Measurements from ENCODE around the gene DYNLRB1. TPM values are rescaled to one million over a fixed set of nuclear protein-coding genes. Genes with fewer than 3 reads are reported as not detected.
A peak's percentile ranks its signal among the peaks of the same experiment; 100 is the strongest.

The DYNLRB1 gene
- polyA plus RNA-seq, 3 donors = 139 to 166 (median 148) TPM

GRCh38 chr20:34573541-34574300, 57.5 kb downstream of the DYNLRB1 start:
- H3K4me2 ChIP-seq (replicated peaks; ENCODE audit: extremely low read depth, low read length, poor library complexity, severe bottlenecking) = no peak overlapping the region
- H3K27ac ChIP-seq (ENCODE audit: low read depth in 1 of 2, low read length in 2 of 2) = no peak overlapping the region
- 100% methylated on average over 3 of the region's 7 CpGs for WGBS (ENCODE audit: insufficient coverage)
- peaks cover 9 to 21% of the 10 kb centered on the region in 2 donors for H3K36me3 ChIP-seq (replicated peaks in 1 of 2; ENCODE audit: control insufficient read depth in 1 of 2, insufficient read depth in 2 of 2, low read length in 2 of 2)
- DNase-seq = no peak
- no peaks in the 10 kb centered on the region for H3K9me3 ChIP-seq (replicated peaks in 1 of 2; ENCODE audit: control insufficient read depth in 1 of 2, insufficient read depth in 1 of 2, low read length in 2 of 2)
- intact Hi-C loops (cut with micrococcal nuclease) = no loop called here
- H2AFZ ChIP-seq (ENCODE audit: insufficient read depth, low read depth, low read length, poor library complexity, severe bottlenecking) = no peak overlapping the region
- H4K20me1 ChIP-seq (ENCODE audit: insufficient read depth, low read length) = no peaks in the 10 kb centered on the region
- no peaks in the 10 kb centered on the region for H3K27me3 ChIP-seq (ENCODE audit: control insufficient read depth in 2 of 2, insufficient read depth in 2 of 2, low read length in 2 of 2)
- Mint-ChIP-seq H3K4me1 (peaks cover 19% of the 10 kb centered on the region), H3K27ac (no peak overlapping the region), H3K36me3 (peaks cover 24 to 27% of the 10 kb centered on the region in 2 donors), H3K27me3 (ENCODE audit: low read depth in 3 of 3) (no peaks in the 10 kb centered on the region), H3K9me3 (no peaks in the 10 kb centered on the region), H3K4me3 (no peak overlapping the region)
- no peaks in the 10 kb centered on the region for H3K79me2 ChIP-seq (ENCODE audit: insufficient read depth, low read length)
- TF ChIP-seq CTCF (IDR thresholded peaks at IDR 0.05) = no peak
- H3K9ac ChIP-seq (ENCODE audit: insufficient read depth, low read length, poor library complexity, severe bottlenecking) = no peak overlapping the region
- peaks cover 10 to 12% of the 10 kb centered on the region in 2 donors for H3K4me1 ChIP-seq (ENCODE audit: control insufficient read depth in 1 of 2, insufficient read depth in 2 of 2, low read length in 2 of 2)
- no peak overlapping the region for H3K4me3 ChIP-seq (replicated peaks in 1 of 3; ENCODE audit: low read depth in 2 of 3, low read length in 3 of 3)

GRCh38 chr20:34574426-34574825, 58.2 kb downstream of the DYNLRB1 start:
- 95% methylated on average over 4 of the region's 5 CpGs for WGBS (ENCODE audit: insufficient coverage)

More at GRCh38 chr20:34574426-34574825, 58.2 kb downstream of the DYNLRB1 start:
- Mint-ChIP-seq H3K27ac (peak overlapping the region in 2 of 7 donors; percentile 15 to 26), H3K27me3 (ENCODE audit: low read depth in 3 of 3) (no peaks in the 10 kb centered on the region), H3K36me3 (peaks cover 24 to 26% of the 10 kb centered on the region in 2 donors), H3K4me1 (peaks cover 19% of the 10 kb centered on the region), H3K4me3 (no peak overlapping the region), H3K9me3 (no peaks in the 10 kb centered on the region)
- Histone ChIP-seq H3K27ac (ENCODE audit: low read depth in 1 of 2, low read length in 2 of 2) (no peak overlapping the region), H3K9ac (ENCODE audit: insufficient read depth, low read length, poor library complexity, severe bottlenecking) (no peak overlapping the region), H4K20me1 (ENCODE audit: insufficient read depth, low read length) (no peaks in the 10 kb centered on the region), H3K4me2 (replicated peaks; ENCODE audit: extremely low read depth, low read length, poor library complexity, severe bottlenecking) (no peak overlapping the region), H3K4me3 (replicated peaks in 1 of 3; ENCODE audit: low read depth in 2 of 3, low read length in 3 of 3) (no peak overlapping the region), H2AFZ (ENCODE audit: insufficient read depth, low read depth, low read length, poor library complexity, severe bottlenecking) (no peak overlapping the region), H3K79me2 (ENCODE audit: insufficient read depth, low read length) (no peaks in the 10 kb centered on the region), H3K36me3 (replicated peaks in 1 of 2; ENCODE audit: control insufficient read depth in 1 of 2, insufficient read depth in 2 of 2, low read length in 2 of 2) (peaks cover 9 to 24% of the 10 kb centered on the region in 2 donors), H3K4me1 (ENCODE audit: control insufficient read depth in 1 of 2, insufficient read depth in 2 of 2, low read length in 2 of 2) (peaks cover 10 to 12% of the 10 kb centered on the region in 2 donors), H3K9me3 (replicated peaks in 1 of 2; ENCODE audit: control insufficient read depth in 1 of 2, insufficient read depth in 1 of 2, low read length in 2 of 2) (no peaks in the 10 kb centered on the region), H3K27me3 (ENCODE audit: control insufficient read depth in 2 of 2, insufficient read depth in 2 of 2, low read length in 2 of 2) (no peaks in the 10 kb centered on the region)
- no peak for DNase-seq
- intact Hi-C loops (cut with micrococcal nuclease) = no loop called here
- TF ChIP-seq CTCF (IDR thresholded peaks at IDR 0.05) = no peak
